Upper lobe of left lung (tissue), 4 donors: ENCODE data around the gene SSB.

ENCODE experiments used
- EP300 ChIP-seq, 4 donors: sonication (generic); formaldehyde crosslinking; IDR thresholded peaks; one replicate each; pipeline ENCODE4 v1.5.1; 2017; ENCODE audit warnings: antibody characterized with exemption in 4 of 4, control low read depth in 2 of 4
- POLR2A ChIP-seq, 4 donors: fragments of 450-650 bp; IDR thresholded peaks; one replicate each; pipeline ENCODE4 v1.5.1; 2016 to 2017; ENCODE audit warnings: antibody characterized with exemption in 4 of 4, mild to moderate bottlenecking in 2 of 4
- TF ChIP-seq, protein P1 (sequence below), 6 experiments: fragments of 450-650 bp in 4 of 6; fragments of 200-600 bp in 2 of 6; sonication (generic) in 2 of 6; IDR thresholded peaks; one replicate each; pipeline ENCODE4 v1.5.1; 2016 to 2019; ENCODE audit warnings: antibody characterized with exemption in 6 of 6

GRCh38 chr2:169808221-169808620 is 9.6 kb downstream of the SSB start:
- TF ChIP-seq POLR2A (IDR thresholded peaks at IDR 0.05) (no peak), EP300 (IDR thresholded peaks at IDR 0.05) (no peak)
- TF ChIP-seq, protein P1, sequence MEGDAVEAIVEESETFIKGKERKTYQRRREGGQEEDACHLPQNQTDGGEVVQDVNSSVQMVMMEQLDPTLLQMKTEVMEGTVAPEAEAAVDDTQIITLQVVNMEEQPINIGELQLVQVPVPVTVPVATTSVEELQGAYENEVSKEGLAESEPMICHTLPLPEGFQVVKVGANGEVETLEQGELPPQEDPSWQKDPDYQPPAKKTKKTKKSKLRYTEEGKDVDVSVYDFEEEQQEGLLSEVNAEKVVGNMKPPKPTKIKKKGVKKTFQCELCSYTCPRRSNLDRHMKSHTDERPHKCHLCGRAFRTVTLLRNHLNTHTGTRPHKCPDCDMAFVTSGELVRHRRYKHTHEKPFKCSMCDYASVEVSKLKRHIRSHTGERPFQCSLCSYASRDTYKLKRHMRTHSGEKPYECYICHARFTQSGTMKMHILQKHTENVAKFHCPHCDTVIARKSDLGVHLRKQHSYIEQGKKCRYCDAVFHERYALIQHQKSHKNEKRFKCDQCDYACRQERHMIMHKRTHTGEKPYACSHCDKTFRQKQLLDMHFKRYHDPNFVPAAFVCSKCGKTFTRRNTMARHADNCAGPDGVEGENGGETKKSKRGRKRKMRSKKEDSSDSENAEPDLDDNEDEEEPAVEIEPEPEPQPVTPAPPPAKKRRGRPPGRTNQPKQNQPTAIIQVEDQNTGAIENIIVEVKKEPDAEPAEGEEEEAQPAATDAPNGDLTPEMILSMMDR (IDR thresholded peaks at IDR 0.05): no peak
